ENCODE measurements around the gene MORN1.

The MORN1 gene

DNA sequence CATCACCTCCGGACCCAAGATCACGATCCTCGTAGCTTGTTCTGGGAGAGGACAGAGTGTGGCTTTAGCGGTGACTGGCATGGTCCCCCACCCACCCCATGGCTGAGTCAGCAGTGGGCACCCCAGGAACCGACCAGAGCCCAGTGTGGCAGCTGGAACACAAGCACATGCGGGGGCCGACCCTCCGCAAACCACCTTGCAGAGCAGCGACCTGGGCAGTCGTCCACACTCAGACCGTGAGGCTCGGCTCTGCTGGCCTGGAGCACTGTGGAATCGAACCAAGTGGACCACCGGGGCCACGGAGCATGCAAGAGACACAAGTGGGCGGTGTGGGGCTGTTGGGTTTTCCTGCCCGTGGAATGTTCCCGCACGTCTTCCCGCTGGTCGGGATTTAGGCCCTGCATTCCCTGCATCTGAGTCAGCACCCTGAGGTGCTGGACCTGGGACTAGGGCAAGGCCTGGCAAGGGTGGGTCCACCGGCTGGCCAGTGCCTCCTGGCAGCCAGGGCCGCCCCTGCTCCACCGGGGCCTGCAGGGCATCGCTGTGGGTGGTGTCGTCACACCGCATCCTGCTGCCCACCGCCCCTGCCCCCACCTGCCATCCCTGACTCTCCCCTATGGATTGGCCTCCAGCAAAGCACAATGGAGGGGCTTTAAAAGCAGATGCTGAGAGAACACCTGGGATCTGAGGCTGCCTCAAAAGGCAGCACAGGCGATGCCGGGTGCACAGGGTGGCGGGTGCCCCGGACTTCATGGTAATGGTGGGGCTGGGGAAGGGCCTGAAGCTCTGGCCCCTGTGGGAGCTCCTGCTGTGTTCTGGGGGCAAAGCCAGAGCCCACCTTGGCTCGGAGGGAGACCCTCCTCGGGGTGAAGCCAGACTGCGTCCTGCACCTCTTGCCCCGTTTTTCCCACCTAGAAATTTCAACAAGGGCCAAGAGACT lies 18.5 kb downstream of the MORN1 start:
- DNase-seq = no peak

DNA sequence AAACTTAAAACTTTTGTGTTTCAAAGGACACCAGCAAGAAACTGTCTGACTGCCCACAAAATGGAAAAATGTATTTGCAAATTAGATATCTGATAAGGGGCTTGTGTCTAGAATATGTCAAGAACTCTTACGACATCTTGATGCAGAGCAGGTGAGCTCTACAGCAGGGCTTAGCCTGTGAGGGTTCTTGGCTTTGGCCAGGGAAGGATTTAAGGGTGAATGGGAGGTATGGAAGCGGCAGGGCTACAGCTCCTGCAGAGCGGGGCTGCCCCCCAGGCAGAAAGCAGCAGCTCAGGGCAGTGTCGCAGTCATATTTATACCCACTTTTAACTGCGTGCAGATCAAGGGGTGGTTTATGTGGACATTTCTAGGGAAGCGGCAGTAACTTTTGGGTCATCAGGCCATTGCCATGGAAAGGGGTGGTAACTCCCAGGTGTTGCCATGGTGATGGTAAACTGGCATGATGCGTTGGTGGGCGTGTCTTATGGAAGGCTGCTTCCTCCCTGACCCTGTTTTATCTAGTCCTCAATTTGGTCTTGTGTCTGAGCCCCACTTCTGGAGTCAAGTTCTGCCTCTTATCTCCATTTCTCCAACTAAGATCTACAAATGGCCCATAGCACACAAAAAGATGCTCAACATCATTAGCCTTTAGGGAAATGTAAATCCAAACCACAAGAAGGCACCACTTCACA lies 23.2 kb downstream of the MORN1 start:
- DNase-seq = no peak

DNA sequence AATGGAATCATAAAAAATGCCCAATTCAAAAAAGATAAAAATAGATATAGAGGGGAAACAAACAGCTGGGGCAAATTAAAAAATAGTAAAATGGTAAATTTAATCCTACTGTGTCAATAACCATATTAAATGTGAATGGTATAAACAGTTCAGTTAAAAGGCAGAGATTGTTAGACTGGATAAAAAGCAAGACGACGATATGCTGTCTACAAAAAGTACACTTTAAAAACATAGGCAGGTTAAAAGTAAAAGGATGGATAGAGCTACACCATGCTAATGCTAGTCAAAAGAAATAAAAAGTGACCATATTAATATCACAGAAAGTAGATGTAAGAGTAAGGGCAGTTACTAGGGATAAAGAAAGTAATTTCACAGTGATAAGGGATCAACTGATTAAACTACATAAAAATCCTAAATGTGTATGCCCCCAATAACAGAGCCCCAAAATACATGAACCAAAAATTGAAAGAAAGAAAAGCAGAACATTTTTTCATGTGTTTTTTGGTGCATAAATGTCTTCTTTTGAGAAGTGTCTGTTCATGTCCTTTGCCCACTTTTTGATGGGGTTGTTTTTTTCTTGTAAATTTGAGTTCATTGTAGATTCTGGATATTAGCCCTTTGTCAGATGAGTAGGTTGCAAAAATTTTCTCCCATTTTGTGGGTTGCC lies 27.4 kb downstream of the MORN1 start:
- no peak for DNase-seq

DNA sequence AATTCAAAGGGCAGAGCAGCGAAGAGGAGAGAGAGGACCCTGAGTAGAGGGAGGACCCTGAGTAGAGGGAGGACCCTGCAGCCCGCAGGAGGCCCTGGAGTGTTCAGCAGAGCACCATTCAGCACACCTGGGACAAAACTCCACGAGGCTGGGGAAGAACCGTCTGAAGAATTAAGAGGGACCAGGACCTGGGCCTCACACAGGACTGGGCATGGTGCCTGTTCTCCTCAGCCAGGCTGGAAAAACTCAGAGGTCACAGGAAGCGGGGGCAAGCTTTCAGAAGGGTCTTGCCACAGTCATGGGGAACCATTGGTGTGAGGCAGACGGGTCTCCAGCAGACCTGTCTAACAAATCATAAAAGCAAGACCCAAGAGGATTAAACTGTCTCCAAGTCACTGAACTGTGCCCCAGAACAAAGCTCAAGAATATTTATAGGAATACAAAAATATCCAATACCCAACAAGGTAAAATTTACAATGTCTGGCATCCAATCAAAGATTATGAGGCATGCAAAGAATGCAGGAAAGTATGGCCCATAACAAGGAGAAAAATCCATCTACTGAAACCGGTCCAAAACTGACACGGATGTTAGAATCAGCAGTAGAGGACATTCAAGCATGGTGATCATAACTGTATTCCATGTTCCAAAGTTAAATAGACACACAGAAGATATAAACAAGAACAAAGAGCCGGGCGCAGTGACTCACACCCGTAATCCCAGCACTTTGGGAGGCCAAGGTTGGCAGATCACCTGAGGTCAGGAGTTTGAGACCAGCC lies 30.6 kb downstream of the MORN1 start:
- no peak for DNase-seq

DNA sequence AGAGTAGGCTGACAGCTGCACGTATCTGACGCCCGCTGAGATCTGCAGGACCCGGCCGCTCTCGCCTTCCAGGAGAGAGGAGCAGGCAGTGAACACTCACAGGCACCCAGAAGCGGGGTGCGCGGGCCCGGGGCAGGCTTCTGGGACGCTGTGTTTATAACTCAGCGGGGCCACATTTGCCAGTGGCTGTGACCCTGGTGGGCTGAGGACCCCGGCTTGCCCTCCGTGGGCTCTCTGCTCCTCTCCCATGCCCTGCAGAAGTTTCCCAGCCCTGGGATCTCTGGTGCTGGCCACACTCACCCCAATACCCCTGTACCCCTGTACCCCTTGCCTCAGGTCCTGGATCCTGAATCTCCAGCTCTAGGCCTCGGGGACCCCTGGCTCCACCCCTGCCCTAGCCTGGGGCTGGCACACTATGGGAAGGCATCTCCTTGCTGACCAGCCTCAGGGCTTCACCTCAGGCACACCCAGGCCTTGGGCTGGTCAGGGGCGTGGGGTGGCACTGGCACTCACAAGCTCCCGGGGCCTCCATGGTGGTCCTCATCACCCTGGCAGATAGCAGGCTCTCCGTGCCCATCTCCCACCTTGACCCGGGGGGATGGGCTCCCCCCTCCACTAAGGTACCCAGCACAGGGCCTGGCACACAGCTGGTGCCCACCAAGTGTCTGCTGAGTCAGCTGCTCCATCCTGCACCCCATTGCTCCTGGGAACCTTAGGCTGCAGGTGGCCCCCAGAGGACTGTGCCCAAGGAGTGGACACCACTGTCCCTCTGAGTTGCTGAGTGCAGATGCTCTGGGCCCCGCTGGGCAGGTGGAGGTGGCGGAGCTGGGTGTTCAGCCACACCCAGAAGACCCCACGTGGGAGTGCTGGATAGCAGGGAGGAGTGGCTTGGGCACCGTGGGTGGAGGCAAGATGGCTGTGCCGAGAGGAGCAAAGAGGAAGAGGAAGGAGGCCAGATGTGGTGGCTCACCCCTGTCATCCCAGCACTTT lies 32.4 kb downstream of the MORN1 start:
- no peak for DNase-seq

DNA sequence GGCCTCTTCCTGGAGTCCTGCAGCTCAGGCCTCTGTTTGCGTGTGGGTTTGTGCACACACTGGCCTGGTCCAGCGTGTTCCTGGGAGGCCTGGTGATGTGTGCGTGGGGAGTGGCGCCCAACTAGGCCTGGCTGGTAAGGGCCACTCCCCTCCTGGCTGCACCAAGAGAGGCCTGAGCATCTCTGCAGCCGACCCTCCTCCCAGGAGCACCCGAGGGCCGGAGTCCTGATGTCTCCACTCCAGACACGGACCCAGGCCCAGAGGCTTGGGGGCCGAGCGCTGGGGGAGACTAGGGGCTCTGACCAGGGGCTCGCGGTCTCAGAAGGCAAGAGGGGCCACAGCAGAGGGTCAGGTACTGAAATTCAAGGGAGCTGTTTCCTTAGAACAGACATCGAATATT lies 33.3 kb downstream of the MORN1 start:
- DNase-seq = no peak

DNA sequence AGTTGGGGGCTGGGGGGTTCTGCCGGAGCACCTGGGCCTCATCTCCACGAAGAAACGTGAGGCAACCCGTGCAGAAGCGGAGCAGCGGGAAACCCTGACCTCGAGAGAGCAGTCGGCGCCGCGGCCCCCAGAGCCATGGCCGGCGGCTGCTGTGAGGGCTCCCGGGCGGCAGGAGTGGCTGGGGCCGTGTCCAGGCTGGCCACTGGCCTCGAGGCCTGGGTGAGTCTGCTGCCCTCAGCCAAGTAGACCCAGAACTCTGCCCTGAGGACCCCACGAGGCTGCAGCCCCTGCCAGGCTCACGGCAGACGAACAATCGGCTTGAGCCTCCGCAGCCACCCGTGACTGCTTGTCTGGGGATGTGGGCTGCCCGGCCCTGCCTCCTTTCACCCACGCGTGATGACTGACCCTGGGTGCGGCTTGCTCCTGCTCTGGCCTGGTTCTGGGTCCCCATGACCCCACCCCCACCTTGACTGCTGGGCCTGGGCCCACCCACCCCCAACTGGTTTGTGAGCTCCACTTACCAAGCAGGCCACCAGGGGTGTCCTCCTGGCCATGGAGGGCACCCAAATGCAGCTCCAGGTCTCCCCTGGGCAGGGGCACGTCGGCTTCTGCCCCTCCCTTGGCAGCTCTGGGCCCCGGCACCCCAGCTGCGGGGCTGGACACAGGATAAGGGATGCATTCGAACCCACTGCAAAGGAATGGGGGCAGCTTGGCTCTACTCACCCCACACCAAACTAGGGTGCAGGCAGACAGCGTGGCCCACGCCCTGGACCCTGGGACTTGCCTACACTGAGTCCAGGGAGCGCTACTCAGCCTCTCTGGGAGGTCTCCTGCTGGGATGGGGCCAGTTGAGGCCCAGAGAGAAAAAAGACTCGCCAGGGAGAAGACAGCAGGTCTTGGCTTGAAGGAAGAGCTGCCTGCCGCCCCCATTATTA lies 34.2 kb downstream of the MORN1 start:
- DNase-seq = no peak

DNA sequence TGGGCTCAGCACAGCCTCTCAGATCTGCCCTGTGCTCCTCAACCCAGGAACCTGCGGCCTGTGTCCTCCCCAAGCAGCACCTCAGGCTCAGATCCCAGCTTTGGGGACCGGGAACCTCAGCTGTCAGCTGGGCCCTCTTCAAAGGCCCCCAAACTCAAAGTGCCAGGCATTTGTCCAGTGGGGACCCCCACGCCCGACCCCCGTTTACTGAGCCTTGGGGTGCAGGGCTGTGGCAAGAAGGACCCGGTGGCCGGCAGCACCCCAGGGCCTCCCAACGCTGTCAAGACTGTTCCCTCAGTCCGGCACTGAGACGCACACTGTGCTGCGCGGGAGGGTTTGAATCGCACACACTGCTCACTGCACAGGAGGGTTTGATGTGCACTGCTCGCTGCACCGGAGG lies 35.0 kb downstream of the MORN1 start:
- no peak for DNase-seq

DNA sequence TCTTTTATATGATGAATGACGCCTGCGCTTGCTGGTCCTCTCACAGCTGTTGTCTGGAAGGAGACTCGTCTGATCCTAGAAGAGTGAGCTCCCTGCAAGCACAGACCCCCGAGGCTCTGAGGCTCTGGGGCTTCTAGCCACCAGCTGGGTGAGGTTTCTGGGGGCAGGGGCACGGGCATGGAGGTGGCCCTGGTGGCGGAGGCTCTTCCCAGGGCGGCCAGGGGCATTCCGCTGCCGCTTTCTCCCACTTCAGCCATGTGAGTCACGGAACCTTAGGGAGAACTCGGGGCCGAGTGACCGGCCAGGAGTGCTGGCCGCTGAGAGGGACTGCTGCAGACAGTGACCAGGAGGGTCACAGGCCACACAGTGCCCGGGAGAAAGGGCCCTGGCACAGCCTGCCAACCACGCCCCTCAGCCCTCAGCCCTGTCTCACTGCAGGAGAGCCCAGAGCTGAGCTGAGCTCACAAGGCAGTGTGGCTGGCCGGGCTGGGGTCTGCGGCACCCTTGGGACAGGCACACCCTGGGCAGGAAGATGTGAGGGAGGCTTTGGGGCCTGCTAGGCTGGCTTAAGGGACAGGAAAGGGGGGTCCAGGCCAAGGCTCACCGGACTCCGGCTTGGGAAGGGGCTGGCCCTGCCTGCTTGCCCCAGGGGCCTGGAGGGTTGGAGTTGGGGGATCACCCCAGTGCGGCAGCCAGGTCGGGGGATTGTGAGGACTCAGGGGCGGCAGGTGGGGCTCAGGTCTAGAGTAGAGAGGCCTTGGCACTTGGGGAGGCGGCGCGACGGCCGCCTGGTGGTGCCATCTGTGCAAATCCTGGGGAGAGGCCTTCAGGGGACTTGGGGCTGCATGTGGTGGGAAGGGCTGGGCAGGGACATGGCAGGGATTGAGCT lies 35.7 kb downstream of the MORN1 start:
- no peak for DNase-seq

DNA sequence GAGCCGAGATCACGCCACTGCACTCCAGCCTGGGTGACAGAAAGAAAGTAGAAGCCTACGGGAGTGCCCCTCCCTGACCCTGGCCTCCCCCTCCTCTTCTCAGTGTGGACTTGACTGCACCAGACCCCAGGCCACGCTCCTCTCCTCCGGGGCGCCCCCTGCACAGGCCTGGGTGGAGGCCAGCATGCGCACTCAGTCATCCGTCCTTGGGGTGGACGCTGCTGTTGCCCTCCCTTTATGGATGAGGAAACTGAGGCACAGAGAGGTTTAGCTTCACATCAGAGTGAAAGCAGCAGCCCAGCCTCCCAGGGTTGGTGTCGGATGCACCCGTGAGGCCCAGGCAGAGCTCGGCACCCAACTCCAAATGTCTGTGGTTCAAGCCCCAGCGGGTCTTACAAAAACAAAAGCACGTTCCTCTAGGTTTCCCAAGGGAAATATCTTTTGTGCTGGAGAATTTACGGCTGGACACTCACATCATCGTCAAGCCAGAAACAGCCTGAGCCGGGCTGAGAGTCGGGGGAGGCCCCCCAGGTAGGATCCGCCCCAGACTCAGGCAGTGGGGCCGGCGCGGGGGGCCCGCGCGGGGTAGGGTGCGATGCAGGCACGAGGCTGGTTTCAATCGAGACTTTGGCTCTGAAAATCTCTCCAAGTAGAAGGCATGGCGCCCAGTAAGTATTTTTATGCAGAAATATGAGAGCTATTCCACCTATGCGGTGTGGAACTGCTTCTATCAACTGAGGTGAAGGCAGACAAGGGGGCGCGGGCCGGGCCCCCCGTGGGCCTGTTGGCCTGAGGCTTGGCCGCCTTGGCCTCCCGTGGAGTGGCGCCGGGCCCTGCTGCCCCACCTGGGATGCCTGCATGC lies 36.6 kb downstream of the MORN1 start:
- no peak for DNase-seq

DNA sequence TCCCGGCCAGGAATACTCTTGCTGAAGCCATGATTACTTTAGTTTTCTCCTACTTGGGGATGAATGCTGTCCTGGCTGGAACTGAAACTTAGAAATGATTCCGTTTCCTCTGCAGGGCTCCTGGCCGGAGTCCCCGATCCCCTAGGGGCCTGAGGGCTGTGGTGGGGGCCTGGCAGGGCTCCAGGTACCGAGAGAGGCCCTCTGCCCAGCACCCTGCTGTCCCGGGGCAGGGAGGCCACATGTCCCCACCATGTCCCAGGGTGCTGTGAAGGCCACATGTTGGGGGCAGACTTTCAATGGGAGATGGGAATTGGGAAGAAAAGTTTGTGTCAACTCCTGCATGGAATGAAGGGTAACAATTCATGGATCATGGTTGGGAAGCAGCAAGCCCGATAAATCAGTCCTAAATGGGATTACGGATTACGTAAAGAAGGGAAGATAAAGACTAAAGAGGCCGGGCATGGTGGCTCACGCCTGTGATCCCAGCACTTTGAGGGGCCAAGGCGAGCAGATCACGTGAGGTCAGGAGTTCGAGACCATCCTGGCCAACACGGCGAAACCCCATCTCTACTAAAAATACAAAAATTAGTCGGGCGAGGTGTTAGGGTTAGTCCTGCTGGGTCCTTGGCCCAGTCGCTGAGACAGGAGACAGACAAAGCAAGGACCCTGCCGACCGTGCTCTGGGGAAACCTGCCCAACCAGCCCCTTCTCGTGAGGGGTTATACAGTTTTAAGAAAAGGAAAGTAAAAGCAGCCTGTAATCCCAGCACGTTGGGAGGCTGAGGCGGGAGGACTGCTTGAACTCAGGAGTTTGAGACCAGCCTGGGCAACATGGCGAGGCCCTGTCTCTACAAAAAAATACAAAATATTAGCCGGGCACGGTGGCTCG lies 37.6 kb downstream of the MORN1 start:
- DNase-seq = no peak

DNA sequence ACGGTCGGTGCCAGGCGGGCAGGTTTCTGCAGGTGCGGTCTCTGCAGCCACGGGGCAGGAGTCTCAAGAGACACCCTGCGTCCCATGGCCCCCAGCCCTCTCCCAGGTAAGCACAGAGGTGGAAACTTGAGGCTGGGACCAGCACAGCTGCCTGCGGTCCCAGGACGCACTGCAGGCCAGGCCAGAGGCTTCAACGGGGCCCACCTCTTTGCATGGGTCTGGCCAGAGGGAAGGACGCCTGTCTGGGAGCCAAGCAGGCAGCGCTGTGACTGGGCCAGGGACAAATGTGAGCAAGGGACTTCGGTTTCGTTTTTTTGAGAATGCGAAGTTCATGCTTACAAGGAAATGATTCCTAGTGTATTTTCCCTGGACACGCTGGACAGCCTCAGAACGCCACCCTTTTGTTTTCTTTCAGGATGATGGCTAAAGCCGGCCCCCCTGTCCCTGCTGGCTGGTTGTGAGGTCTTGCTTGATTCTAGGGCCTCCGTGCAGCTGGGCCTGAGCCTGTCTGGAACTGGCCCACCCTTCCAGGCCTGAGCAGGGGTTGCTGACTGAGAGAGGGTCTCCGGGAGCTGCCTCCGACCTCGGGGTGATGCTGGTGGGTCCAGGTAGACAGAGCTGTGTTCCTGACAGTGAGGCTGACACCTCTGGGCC lies 38.3 kb downstream of the MORN1 start:
- DNase-seq = no peak

DNA sequence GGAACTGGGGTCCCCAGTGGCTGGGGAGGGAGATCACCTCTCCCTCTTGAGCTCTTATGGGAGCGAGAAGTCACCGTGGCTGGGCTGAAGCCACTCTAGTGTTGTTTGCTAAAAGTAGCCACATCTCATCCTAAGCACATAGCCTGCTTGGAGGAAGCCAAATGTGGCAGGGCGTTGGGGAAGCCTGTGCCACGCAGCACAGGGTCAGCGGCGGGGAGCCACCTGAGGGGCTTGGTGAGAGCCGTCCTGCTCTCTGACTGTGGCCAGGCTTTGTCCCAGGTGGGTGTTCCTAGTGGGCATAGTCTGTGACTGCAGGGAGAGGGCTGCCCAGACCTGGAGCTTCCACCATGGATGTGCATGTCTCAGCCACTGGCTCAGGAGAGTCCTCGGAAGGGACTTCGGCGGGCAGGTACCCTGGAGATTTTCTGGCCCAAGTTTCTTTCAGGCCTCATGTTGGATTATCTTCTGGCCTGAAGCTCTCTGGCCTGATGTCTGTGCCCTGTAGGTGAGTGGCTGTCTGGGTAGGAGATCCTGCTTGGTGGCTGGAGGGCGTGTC lies 38.9 kb downstream of the MORN1 start:
- DNase-seq = no peak

DNA sequence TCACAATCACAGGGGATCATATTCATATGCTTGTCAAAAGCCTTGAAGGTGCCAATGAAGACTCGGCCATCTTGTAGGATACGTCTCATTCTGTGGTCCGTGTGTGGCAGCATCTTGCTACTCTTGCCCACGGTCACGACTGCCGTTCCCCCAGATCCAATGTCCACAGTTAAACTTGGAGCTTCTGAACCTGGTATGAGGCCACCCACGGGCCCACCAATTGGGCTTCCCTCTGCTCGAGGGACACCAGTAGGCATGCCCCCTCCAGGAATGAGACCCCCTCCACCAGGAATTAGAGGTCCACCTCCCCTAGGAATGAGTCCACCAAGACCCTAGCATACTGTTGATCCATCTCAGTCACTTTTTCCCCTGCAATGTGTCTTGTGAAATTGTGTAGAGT lies 39.6 kb downstream of the MORN1 start:
- no peak for DNase-seq

DNA sequence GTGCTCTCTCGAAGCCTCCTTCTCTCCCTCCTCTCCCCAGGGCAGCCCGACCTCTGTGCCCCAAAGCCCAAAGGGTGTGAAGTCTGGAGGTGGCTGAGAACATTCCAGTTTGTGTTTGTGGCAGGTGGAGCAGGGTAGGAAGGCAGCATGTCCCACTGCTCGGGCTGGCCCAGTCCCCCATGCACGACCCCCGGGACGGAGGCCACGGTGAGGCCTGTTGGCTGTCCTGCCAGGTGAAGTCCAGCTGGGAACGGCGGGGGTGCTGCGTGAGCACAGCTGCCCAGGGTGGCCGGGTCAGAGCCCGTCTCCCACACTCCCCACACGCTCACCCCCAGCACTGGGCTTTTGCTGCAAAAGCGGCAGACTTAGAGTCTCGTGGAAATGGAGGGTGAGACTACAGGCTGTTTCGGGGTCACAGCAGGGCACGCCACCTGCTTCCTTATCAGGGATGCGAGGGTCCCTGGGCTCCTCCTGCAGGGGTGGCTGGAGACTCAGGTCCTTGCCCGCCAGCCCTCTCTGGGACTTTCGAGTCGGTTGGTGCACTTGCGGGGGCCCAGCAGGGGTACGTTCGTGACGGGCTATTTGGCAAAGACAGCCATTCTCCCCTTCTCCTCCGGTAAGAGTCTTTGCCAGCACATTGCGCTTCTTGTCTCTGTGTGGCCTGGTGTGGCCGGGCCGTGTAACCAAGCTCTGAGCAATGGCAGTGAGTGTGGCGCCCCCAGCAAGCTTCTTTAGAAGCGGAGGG lies 40.3 kb downstream of the MORN1 start:
- DNase-seq = no peak

DNA sequence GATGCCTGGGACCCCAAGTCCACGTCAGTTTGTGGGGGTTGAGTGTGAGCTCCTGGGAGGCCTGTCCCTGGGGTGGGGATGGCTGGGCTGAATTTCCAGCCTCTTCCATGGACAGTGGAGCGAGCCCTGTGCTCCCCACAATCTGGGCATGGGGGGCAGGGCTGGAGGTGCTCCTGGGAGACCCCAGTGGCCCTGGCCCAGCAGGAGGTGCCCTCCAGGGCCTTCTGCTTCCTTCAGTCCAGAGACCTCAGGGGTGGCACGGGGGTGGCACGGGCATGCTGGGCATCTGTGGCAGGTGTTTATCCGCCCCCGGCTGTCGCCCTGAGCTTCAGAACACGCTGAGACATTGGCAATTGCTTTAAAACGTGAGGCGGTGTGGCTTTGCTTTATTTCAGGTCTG lies 40.9 kb downstream of the MORN1 start:
- no peak for DNase-seq
